KG1 (cell line): ENCODE measurements around the gene INTS15.

Experiments used
- DNase-seq: peaks from one replicate; lab custom pipeline; 2025; lab: John Stamatoyannopoulos, UW

The INTS15 gene

GRCh38 chr7:6642861-6643640 lies 53.2 kb downstream of the INTS15 start:
- no peak for DNase-seq

DNA sequence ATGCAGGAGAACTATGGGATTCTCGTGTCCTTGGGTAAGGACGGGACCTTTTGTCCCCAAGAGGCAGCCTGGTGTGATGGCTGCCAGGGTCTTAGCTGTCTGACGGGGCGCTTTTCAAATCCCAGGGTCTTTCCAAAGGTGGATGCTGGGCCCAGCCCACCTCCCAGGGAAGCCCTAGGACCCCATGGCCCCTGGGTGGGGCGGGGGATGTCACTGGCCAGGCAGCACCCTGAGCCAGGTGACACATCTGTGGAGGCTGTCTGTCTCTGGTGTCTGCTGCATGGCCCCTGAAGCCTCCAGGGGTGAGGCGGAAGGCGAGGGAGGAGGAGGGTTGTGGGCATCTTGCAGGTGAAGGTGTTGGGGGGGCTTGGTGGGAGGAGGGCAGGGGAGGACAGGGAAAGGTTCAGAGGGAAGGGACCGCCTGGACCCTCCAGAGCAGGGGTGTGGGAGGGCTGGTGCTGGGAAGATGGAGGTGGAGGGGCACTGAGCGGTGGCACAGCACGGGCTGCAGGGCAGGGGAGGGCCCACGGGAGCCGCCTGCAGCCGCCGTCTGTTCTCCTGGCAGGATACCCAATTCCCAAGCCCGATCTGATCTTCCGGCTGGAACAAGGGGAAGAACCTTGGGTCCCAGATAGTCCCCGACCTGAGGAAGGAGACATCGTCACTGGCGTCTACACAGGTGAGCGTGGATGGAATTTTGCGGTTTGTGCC lies 54.2 kb downstream of the INTS15 start:
- no peak for DNase-seq

DNA sequence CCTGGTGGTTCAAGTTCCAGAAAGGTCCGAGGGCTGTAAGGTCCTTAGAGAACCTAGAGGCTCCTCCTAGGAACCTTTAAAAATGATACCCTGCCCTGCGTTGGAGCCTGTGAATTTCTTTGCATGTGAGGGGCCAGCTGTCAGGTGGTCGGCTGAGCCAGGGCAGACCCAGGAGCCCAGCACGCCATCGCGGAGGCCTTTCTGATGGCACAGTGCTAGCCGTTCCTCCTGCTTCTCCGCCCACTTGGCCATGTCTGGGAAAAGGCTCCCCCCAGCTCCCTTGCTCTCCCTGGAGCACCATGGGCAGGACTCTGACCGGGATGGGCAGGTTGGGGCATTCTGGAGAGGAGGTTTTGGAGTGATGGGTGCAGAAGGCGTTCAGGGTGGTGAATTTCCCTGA lies 54.9 kb downstream of the INTS15 start:
- DNase-seq, result no peak

GRCh38 chr7:6646465-6646864 lies 56.6 kb downstream of the INTS15 start:
- DNase-seq, result no peak

GRCh38 chr7:6647080-6647479 lies 57.3 kb downstream of the INTS15 start:
- DNase-seq, result no peak

- no peak for DNase-seq
These were observed 57.7 kb downstream of the INTS15 start for GRCh38 chr7:6647541-6647940.

DNA sequence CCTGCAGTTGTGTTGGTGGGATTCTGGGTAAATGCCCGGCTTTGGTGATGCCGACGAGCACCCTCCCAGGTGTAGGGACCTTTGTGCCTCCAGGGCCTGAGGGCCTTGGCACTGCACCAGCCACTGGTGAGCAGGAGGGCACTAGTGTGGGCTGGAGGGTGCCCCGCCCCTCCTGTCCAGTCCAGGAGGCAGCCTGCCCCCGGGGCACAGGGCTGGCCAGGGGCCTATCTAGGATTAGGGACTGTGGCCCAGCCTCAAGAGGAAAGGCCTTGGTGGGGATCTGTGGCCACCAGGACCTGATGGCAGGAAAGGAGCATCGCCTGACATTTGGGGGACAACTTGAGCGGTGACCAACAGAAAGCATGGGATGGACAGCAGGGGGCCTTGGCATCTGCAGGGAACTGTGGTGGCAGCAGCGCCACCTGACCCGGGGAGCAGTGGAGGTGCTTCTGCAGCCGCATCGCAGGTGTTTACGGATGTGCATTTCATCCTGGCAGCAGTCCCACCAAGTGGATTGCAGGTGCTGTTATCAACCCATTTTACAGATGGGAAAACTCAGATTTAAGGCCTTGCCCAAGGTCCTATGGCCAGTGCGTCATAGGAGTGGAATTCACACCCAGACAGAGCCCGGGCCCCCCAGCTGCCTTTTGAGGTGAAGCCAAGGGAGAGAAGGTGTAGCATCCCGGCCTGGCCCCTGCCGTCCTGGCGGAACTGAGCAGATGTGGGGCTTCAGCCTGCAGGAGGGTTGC lies 58.4 kb downstream of the INTS15 start:
- DNase-seq, result no peak

GRCh38 chr7:6648815-6649104 lies 58.9 kb downstream of the INTS15 start:
- no peak for DNase-seq

DNA sequence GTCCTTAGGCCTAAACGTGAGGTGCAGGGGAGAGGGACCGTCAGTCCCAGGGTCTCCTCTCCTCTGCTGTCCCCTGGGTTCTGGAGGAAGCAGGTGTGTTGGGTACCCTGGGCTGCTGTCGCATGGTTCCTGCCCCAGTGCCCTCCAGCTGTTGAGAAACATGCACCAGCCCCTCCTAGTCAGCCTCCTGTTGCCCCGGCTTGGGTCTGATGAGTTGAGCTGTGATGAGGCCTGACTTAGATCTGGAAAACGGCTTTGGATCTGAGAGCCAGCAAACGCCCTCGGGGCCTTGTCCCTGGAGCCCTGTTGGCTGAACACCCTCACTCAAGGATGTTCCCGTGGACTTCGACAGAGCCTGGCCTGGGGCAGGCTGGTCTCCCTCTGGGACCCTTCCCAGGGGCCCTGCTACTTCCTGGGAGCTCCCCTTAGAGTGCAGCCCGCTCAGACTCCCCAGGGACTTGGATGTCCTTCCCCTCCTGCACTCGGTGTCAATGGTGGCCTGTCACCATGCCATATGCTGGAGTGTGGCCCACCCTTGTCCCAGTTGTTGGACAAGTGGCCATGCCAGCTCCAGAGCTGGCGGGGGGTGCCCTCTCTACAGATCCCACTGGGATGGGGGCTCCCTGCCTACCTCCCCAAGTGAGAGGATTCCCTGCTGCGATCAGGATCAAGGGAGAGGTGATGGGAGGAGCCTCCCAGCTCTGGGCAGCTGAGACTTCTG lies 59.6 kb downstream of the INTS15 start:
- no peak for DNase-seq

GRCh38 chr7:6650086-6650485 lies 60.3 kb downstream of the INTS15 start:
- no peak for DNase-seq

DNA sequence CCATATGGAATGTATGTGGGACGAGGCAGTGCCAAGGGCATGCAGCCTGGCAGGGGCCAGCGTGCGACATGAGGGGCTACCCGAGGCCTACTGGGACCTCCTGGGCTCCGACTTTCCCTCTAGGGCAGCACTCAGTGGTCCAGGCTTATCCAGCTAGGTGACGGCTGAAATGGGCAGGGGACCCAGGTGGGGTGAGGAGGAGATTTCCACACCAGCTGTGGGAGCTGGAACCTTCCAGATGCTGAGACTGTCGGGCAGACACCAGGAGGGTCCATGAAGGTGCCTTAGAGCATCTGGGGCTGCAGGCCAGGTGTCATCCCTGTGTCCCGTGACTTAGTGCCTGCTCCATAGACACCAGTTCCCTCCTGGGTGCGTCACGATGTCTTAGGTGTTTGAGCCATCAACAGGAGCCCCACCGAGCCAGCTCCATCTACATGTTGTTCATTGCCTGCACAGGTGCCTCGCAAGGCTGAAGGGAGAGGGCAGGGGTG lies 60.7 kb downstream of the INTS15 start:
- no peak for DNase-seq

DNA sequence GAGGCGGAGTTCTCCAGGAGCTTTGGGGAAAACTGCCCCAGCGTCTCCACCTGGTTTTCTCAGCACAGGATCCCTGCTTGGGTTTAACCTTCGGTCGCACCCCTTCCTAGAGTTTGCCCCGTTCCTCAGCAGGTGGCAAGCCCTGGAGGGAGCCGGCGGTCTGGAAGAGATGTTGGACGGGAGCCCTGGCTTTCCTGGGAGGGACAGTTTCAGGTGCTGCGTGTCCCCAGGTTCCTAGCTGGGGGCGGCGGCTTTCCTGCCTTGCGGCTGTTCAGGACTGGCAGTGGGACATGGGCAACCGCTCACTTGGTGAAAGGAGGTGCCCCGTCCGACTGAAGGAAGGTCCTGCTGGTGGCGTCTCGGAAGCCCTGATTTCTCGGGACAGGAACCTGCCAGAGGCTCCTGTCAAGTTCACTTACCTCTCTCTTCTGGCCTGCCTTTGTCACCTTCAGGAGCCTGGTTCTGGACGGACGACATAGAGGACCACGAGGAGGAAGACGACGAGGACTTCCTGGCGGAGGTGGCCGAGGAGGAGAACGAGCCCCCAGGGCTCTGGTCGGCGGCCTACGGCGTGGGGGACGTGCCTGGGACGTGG lies 62.1 kb downstream of the INTS15 start:
- DNase-seq, result no peak

DNA sequence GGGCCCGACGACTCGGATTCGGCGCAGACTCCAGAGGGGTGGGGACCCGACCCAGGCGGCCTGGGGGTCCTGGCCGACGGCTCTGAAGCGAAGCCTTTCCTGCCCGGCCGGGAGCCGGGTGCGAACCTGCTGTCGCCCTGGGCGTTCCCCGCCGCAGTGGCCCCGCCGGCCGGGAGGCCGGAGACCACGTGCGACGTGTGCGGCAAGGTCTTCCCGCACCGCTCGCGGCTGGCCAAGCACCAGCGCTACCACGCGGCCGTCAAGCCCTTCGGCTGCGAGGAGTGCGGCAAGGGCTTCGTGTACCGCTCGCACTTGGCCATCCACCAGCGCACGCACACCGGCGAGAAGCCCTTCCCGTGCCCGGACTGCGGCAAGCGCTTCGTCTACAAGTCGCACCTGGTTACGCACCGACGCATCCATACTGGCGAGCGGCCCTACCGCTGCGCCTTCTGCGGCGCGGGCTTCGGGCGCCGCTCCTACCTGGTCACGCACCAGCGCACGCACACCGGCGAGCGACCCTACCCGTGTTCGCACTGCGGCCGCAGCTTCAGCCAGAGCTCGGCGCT lies 62.7 kb downstream of the INTS15 start:
- no peak for DNase-seq

GRCh38 chr7:6653071-6654003 lies 63.5 kb downstream of the INTS15 start:
- DNase-seq, result no peak

- DNase-seq, result no peak
These were observed 64.5 kb downstream of the INTS15 start for GRCh38 chr7:6654113-6654841.

DNA sequence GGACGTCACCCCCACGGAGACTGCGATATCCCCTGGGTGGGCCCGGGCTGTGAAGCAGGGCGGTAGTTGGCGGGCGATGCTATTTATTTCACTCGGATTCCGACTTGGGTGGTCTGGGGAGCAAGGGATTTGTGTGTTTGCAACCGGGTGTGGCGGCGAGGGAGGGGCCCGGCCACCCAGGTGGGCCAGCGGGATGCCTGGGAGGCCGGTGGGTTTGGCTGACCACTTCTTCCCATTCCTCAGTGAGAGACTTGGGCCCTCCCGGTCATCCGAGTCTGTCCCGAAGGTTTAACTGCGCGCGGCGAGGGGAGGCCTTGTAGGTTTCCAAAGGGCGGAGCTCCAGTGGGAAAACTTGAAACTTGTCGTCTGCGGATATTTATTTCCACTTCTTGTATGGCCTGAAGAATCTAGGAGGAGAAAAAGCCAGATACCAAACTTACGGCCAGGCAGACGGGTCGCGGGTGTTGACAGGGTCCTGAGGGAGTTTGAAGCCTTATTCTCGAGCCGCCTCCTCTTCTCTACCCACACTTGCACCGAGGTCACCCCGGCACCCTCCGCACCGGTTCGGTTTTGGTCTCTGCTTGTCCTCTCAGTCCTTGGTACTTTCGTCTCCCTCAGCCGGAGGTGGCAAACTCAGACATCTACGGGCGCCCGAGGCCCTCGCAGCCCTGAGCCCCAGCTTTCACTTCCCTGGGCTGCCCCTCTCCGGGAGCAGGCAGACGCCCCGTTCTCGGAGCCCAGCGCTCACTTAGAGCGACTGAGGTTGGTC lies 65.2 kb downstream of the INTS15 start:
- DNase-seq, result no peak

- DNase-seq, result no peak
These were observed 66.0 kb downstream of the INTS15 start for GRCh38 chr7:6655636-6656385.

DNA sequence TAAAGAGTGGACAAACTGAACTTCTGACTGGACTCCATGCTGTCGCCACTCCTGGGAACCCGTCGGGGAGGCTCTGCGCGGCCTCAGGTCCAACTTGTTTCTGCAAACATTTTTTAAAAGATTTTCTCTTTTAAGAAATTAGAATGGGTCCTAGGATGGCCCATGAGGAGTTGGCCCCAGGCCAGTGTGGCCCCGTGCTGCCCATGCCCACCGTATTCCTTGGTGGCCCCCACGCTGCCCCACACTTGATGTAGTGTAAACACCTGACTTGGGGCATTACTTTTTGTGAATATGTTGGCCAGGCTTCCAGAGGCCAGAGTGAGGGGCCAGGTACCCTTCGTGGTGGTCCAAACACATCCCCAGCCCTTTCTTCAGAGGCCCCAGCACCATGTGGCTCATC lies 66.6 kb downstream of the INTS15 start:
- DNase-seq, result no peak
